ENCODE data around the gene KCNJ6. TPM values are rescaled to one million over a fixed set of nuclear protein-coding genes. Genes with fewer than 3 reads are reported as not detected.

Gene KCNJ6
- total RNA-seq, 1 experiment from 2014 or later = 1.2 TPM

GRCh38 chr21:37797403-37797802 lies 118.9 kb downstream of the KCNJ6 start:
- peaks cover 4% of the 10 kb centered on the region in 2 experiments for H3K4me1 Mint-ChIP-seq
- H3K4me3 Mint-ChIP-seq = no peak overlapping the region
- no peaks in the 10 kb centered on the region for H3K23me2 ChIP-seq (ENCODE audit: insufficient read length, low read depth, low read length, poor library complexity, severe bottlenecking)
- H3K27ac ChIP-seq (ENCODE audit: insufficient read length, low read depth, low read length) = no peak overlapping the region
- no peak overlapping the region for H3K4me2 ChIP-seq (ENCODE audit: insufficient read depth, insufficient read length, low read length)
- H3K14ac ChIP-seq (ENCODE audit: insufficient read depth, low read length) = no peak overlapping the region
- H3K56ac ChIP-seq (ENCODE audit: insufficient read length, low read depth, low read length) = no peak overlapping the region
- no peak for DNase-seq
- H3K9ac ChIP-seq (ENCODE audit: extremely low read depth, insufficient read length, low read length) = no peak overlapping the region
- no peak overlapping the region for H2AFZ ChIP-seq (ENCODE audit: low read length)
- no peak overlapping the region for H2BK12ac ChIP-seq (ENCODE audit: insufficient read length, low read depth, low read length)
- H2BK120ac ChIP-seq (ENCODE audit: low read depth, low read length, poor library complexity, severe bottlenecking) = no peak overlapping the region
- no peak overlapping the region for H3K23ac ChIP-seq (ENCODE audit: insufficient read length, low read depth, low read length)
- H3K4me1 ChIP-seq (ENCODE audit: insufficient read depth, low read length) = no peaks in the 10 kb centered on the region
- no peak overlapping the region for H3T11ph ChIP-seq (ENCODE audit: low read length)
- H2BK15ac ChIP-seq (ENCODE audit: low read depth, low read length) = no peak overlapping the region
- no peak overlapping the region for H4K8ac ChIP-seq (replicated peaks; ENCODE audit: insufficient read length, low read depth, low read length)
- H3K27me3 Mint-ChIP-seq (ENCODE audit: low read depth) = peaks cover 1% of the 10 kb centered on the region
- no peak overlapping the region for H4K5ac ChIP-seq (ENCODE audit: insufficient read length, low read depth, low read length)
- no peaks in the 10 kb centered on the region for H3K79me1 ChIP-seq (ENCODE audit: insufficient read depth, low read depth, low read length, poor library complexity, severe bottlenecking)
- H3K27me3 ChIP-seq (ENCODE audit: insufficient read depth, low read length) = no peaks in the 10 kb centered on the region
- no peaks in the 10 kb centered on the region for H3K9me3 Mint-ChIP-seq
- no peak overlapping the region for H4K91ac ChIP-seq (ENCODE audit: insufficient read length, low read depth, low read length)
- TF ChIP-seq CTCF (conservative IDR thresholded peaks at IDR 0.05) = no peak
- no peaks in the 10 kb centered on the region for H3K9me3 ChIP-seq (ENCODE audit: control insufficient read depth, low read depth, low read length)
- no peak overlapping the region for H2AK5ac ChIP-seq (ENCODE audit: insufficient read length, low read length)
- H3K4ac ChIP-seq (ENCODE audit: low read depth, low read length) = no peak overlapping the region
- H3K79me2 ChIP-seq (ENCODE audit: insufficient read depth, low read length) = no peaks in the 10 kb centered on the region
- H2BK20ac ChIP-seq (ENCODE audit: low read depth, low read length, poor library complexity, severe bottlenecking) = no peak overlapping the region
- no peak overlapping the region for H3K18ac ChIP-seq (ENCODE audit: insufficient read length, low read depth, low read length)
- H3K27ac Mint-ChIP-seq = no peak overlapping the region
- H3K36me3 Mint-ChIP-seq (ENCODE audit: insufficient read depth in 1 of 3, low read depth in 3 of 3) = no peaks in the 10 kb centered on the region
- no peak overlapping the region for H2BK5ac ChIP-seq (ENCODE audit: insufficient read length, low read length)
- no peaks in the 10 kb centered on the region for H4K20me1 ChIP-seq (ENCODE audit: control insufficient read depth, insufficient read depth, insufficient read length)
- WGBS (ENCODE audit: extremely low coverage, insufficient read length, low lambda C conversion rate) = no CpG with 5 or more reads among the region's 4 CpGs

Data from H9 (cell line).